Breast epithelium (tissue), 3 donors: ENCODE results near the gene TMEM225.

Source experiments
- CTCF ChIP-seq, 3 donors: fragments of 450-650 bp; IDR thresholded peaks; one replicate each; pipeline ENCODE4 v1.5.1; 2016 to 2017; ENCODE audit warnings: antibody characterized with exemption in 3 of 3, mild to moderate bottlenecking in 3 of 3, moderate library complexity in 3 of 3
- POLR2A ChIP-seq: fragments of 450-650 bp; IDR thresholded peaks from one replicate; pipeline ENCODE4 v1.6.1; 2016; ENCODE audit warnings: antibody characterized with exemption, mild to moderate bottlenecking, moderate library complexity
- POLR2AphosphoS5 ChIP-seq, 3 donors: sonication (generic); formaldehyde crosslinking; IDR thresholded peaks; one replicate each; pipeline ENCODE4 v1.6.1; 2017; ENCODE audit warnings: antibody characterized with exemption in 3 of 3

DNA sequence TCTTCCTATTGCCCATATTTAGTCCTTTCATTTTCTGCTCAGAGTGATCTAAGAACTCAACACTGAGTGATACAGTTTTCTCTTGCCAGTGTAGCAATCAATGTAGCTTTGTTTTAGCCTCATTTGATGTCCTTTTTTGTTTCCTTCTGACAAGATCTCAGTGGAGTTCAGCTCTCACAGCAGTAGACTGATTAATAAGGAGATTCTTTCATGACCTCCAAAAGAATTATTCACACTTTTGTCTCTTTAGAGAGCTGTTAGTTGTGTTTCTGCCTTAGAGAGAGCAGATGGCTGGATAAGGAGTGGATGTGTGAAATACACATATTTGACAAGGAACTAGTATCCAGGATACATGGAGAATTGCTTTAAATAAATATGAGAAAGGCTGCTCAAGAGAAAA lies 6.6 kb upstream of the TMEM225 start:
- no peak for TF ChIP-seq CTCF (IDR thresholded peaks at IDR 0.05)
- no peak for TF ChIP-seq POLR2A
- no peak for TF ChIP-seq POLR2AphosphoS5 (IDR thresholded peaks at IDR 0.05)
